Measurements from ENCODE around the gene TBC1D22A. TPM values are rescaled to one million over a fixed set of nuclear protein-coding genes. Genes with fewer than 3 reads are reported as not detected.

Gene TBC1D22A
- total RNA-seq, 1 donor from 2014 or later: 12.5 TPM

- no peak for DNase-seq (ENCODE audit: low read depth in 2 of 2)
These were observed 169.0 kb downstream of the TBC1D22A start for GRCh38 chr22:46931414-46931813.

- DNase-seq (ENCODE audit: low read depth in 2 of 2): no peak
These were observed 169.4 kb downstream of the TBC1D22A start for GRCh38 chr22:46931881-46932280.

- no peak for DNase-seq (ENCODE audit: low read depth in 2 of 2)
These were observed 170.8 kb downstream of the TBC1D22A start for GRCh38 chr22:46933040-46933930.

- DNase-seq (ENCODE audit: low read depth in 2 of 2): no peak
These were observed 171.8 kb downstream of the TBC1D22A start for GRCh38 chr22:46934172-46934745.

- peak in 1 of 2 donors; percentile 87 for DNase-seq (ENCODE audit: low read depth in 2 of 2)
These were observed 172.5 kb downstream of the TBC1D22A start for GRCh38 chr22:46934746-46935491.

- no peak for DNase-seq (ENCODE audit: low read depth in 2 of 2)
These were observed 173.3 kb downstream of the TBC1D22A start for GRCh38 chr22:46935506-46936377.

- no peak for DNase-seq (ENCODE audit: low read depth in 2 of 2)
These were observed 174.0 kb downstream of the TBC1D22A start for GRCh38 chr22:46936378-46936903.

- no peak for DNase-seq (ENCODE audit: low read depth in 2 of 2)
These were observed 174.7 kb downstream of the TBC1D22A start for GRCh38 chr22:46937185-46937584.

GRCh38 chr22:46937939-46938338 is 175.5 kb downstream of the TBC1D22A start:
- DNase-seq (ENCODE audit: low read depth in 2 of 2): no peak

GRCh38 chr22:46941968-46942798 is 179.7 kb downstream of the TBC1D22A start:
- DNase-seq (ENCODE audit: low read depth in 2 of 2): peak in 1 of 2 donors; percentile 46

GRCh38 chr22:46942799-46943785 is 180.6 kb downstream of the TBC1D22A start:
- DNase-seq (ENCODE audit: low read depth in 2 of 2): peak; percentile 36 to 77

- DNase-seq (ENCODE audit: low read depth in 2 of 2): no peak
These were observed 183.0 kb downstream of the TBC1D22A start for GRCh38 chr22:46945481-46945880.

GRCh38 chr22:46946383-46946962 is 184.0 kb downstream of the TBC1D22A start:
- no peak for DNase-seq (ENCODE audit: low read depth in 2 of 2)

- no peak for DNase-seq (ENCODE audit: low read depth in 2 of 2)
These were observed 185.2 kb downstream of the TBC1D22A start for GRCh38 chr22:46947516-46948257.

- DNase-seq (ENCODE audit: low read depth in 2 of 2): no peak
These were observed 186.1 kb downstream of the TBC1D22A start for GRCh38 chr22:46948411-46949144.

GRCh38 chr22:46951350-46951749 is 188.9 kb downstream of the TBC1D22A start:
- no peak for DNase-seq (ENCODE audit: low read depth in 2 of 2)

- no peak for DNase-seq (ENCODE audit: low read depth in 2 of 2)
These were observed 189.5 kb downstream of the TBC1D22A start for GRCh38 chr22:46951973-46952372.

All from dermis microvascular lymphatic vessel endothelial cell (primary cell).